IMR-90 (cell line): Measurements from ENCODE around the gene TUBGCP2.

ENCODE experiments used
- BHLHE40 ChIP-seq: fragments of 150-350 bp; IDR thresholded peaks from 2 replicates; pipeline ENCODE4 v1.6.1; 2016; ENCODE audit warnings: mild to moderate bottlenecking, low read depth, low read length
- CEBPB ChIP-seq: IDR thresholded peaks from 2 replicates; pipeline ENCODE4 v1.6.1; 2012; ENCODE audit warnings: low read depth, low read length, improper control_type of control experiment
- CTCF ChIP-seq: conservative IDR thresholded peaks from 2 replicates; pipeline ENCODE4 v1.5.1; 2012; ENCODE audit warnings: mild to moderate bottlenecking, low read depth, low read length, improper control_type of control experiment
- ELK1 ChIP-seq: fragments of 150-350 bp; IDR thresholded peaks from 2 replicates; pipeline ENCODE4 v1.6.1; 2016; ENCODE audit warnings: low read depth, mild to moderate bottlenecking, low read length, moderate library complexity, borderline replicate concordance
- FOS ChIP-seq: fragments of 150-350 bp; IDR thresholded peaks from 2 replicates; pipeline ENCODE4 v1.6.1; 2016; ENCODE audit warnings: low read depth, low read length
- MXI1 ChIP-seq: IDR thresholded peaks from 2 replicates; pipeline ENCODE4 v1.6.1; 2012; ENCODE audit warnings: low read depth, mild to moderate bottlenecking, low read length, moderate library complexity, borderline replicate concordance
- POLR2A ChIP-seq: IDR thresholded peaks from 2 replicates; pipeline ENCODE4 v1.6.1; 2012; ENCODE audit warnings: mild to moderate bottlenecking, low read depth, low read length
- RCOR1 ChIP-seq: IDR thresholded peaks from 2 replicates; pipeline ENCODE4 v1.6.1; 2012; ENCODE audit warnings: mild to moderate bottlenecking, low read length, improper control_type of control experiment; ENCODE audit not compliant: insufficient replicate concordance
- RFX5 ChIP-seq: IDR thresholded peaks from 2 replicates; pipeline ENCODE4 v1.8.0; 2012; ENCODE audit warnings: low read depth, mild to moderate bottlenecking, low read length, moderate library complexity
- SMC3 ChIP-seq: fragments of 150-350 bp; IDR thresholded peaks from 2 replicates; pipeline ENCODE4 v1.6.1; 2016; ENCODE audit warnings: low read depth, mild to moderate bottlenecking, antibody characterized with exemption, low read length, moderate library complexity
- USF2 ChIP-seq: fragments of 150-350 bp; IDR thresholded peaks from 2 replicates; pipeline ENCODE4 v1.6.1; 2017; ENCODE audit warnings: mild to moderate bottlenecking, antibody characterized with exemption, low read length, low read depth

- TF ChIP-seq SMC3: no peak
- no peak for TF ChIP-seq CTCF
- no peak for TF ChIP-seq MXI1
- TF ChIP-seq RFX5: no peak
- no peak for TF ChIP-seq USF2
- TF ChIP-seq RCOR1: no peak
- TF ChIP-seq ELK1: no peak
- no peak for TF ChIP-seq CEBPB
- TF ChIP-seq POLR2A: no peak
- no peak for TF ChIP-seq BHLHE40
- no peak for TF ChIP-seq FOS
Observed at GRCh38 chr10:133266056-133266795, 42.4 kb downstream of the TUBGCP2 start.
